Measurements from ENCODE around the gene RTN4IP1.
"Not testable (repeated sequence)": the region's sequence is repeated elsewhere in the genome, so short reads cannot be mapped to it uniquely, and the experiment has no call there.

RTN4IP1 gene, protein sequence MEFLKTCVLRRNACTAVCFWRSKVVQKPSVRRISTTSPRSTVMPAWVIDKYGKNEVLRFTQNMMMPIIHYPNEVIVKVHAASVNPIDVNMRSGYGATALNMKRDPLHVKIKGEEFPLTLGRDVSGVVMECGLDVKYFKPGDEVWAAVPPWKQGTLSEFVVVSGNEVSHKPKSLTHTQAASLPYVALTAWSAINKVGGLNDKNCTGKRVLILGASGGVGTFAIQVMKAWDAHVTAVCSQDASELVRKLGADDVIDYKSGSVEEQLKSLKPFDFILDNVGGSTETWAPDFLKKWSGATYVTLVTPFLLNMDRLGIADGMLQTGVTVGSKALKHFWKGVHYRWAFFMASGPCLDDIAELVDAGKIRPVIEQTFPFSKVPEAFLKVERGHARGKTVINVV

DNA sequence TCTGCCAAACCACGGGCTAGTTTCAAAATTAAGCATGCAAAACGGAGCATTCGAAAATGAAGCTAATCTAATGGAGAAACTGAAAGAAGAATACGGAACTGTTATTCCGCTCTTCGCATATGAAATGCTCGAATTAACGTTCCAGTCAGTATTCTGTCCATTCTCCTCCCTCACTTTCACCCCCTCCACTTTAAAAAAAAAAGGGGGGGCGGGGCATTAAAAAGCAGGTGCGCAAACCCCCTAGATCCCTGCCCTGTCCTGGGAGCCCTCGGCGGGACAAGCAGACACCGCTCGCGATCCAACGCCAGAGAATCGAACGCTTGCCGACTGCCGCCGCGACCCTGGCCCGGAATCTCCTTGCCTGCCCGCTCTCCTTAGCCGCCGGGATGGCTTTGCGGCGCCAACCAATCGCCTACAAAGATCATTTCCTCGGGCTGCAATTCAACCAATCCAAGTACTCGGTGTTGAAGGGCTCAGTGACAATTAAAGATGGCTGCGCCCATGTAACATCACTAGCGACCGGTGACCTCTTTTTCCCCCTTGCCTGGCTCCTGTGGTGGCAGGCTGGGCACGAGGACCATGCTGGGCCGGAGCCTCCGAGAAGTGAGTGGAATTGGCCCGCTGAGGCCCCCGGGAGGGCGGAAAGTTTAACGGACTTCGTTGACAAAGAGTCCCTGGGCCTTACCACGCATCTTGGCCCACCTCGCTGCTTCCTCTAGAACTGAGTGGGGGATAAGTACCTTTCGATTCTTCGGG, at the start of gene RTN4IP1, which contains the start of gene QRSL1:
RTN4IP1 (minus strand) TSS at position 396 of the 756 bp plus-strand sequence. CDS start 477 bp downstream, outside the sequence.
QRSL1 (plus strand) TSS at position 476 of the 756 bp plus-strand sequence; CDS start at position 580, 104 bp downstream.
- peak; percentile 97 for DNase-seq

DNA sequence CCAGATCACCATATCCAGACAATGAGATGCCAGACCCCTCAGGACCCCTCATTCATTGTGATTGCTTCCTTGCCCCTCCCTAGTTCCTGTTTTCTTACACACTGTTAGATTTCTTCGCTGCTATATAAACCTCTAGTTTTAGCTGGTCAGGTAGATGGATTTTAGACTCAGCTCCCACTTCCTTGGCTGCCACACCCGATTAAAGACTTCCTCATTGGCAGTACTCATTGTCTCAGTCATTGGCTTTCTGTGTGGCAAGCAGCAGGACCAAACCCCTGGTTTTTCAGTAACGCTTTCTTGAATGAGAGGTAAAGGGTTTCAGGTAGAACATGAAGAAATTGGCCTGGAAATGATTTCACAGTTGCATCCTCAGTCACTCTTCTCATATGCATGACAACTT, 48.0 kb upstream of the RTN4IP1 start:
- DNase-seq, result no peak

DNA sequence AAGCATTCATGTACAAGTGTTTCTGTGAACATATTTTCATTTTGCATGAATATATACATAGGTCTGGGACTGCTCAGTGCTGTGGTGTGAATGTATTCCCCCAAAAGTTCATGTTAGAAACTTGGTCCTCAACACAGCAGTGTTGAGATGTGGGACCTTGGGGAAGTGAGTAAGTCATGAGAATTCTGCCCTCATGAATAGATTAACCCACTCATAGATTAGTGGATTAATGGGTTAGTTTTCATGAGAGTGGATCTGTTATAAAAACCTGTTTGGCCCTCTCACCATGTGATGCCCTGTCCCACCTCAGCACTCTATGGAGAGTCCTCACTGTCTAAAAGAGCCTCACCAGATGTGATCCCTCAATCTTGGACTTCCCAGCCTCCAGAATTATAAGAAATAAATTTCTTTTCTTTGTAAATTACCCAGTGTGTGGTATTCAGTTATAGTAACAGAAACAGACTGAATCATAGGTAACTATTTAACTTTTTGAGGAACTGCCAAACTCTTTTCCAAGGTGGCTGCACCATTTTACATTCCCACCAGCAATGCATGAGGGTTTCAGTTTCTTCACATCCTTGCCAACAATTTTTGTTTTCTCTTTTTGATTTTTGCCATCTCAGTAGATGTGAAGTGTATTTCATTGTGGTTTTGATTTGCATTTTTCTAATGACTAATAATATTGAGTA, 45.4 kb upstream of the RTN4IP1 start:
- no peak for DNase-seq

DNA sequence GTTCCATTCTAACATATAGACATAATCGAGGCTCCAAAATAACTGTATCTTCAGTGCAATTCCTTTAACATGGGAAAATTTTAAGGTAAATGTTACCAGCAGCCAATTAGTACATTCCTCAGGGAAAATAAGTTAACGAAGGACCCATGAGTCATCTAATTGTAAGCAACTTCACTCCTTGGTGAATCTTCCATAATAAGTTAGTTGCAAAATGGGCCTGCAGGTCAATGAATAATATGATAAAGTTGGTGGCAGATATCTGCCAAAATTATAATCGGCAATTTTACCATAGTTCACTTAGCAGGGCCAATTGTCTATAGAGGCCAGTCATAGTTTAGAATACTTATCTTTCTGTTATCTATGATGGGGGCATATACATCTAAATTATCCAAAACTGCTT, 42.4 kb upstream of the RTN4IP1 start:
- DNase-seq, result no peak

DNA sequence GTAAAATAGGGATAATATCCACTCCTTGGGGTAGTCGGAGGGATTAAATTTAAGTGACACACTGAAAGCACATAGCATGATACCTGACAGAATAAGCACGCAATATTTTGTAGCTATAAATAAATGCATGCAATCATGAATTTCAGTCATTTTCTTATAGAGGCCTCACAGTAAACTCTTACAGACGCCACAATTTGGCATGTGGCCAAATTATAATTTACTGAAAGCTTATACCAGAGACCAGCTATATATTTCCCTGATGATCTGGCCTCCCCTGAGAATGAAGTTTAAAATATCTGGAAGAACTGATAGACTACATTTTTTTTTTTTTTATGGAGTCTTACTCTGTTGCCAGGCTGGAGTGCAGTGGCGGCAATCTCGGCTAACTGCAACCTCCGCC, 40.9 kb upstream of the RTN4IP1 start:
- DNase-seq, result no peak

DNA sequence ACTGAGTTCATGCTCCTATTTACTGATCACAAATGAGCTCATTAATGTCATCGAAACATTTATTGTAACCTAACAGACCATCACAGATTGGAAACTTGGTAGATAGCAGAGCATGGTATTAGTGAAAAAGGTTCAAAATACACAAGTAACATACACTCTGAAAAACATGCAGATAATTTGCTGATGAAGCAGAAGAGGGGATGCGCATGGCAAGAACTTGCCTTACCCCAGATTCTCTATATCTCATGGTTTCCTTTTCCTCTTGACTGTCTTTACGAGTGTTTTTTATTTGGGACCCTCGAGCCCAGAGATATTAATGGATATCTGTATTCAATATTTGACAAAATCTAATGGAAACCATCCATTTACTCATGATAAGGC, 37.7 kb upstream of the RTN4IP1 start:
- DNase-seq, result no peak

DNA sequence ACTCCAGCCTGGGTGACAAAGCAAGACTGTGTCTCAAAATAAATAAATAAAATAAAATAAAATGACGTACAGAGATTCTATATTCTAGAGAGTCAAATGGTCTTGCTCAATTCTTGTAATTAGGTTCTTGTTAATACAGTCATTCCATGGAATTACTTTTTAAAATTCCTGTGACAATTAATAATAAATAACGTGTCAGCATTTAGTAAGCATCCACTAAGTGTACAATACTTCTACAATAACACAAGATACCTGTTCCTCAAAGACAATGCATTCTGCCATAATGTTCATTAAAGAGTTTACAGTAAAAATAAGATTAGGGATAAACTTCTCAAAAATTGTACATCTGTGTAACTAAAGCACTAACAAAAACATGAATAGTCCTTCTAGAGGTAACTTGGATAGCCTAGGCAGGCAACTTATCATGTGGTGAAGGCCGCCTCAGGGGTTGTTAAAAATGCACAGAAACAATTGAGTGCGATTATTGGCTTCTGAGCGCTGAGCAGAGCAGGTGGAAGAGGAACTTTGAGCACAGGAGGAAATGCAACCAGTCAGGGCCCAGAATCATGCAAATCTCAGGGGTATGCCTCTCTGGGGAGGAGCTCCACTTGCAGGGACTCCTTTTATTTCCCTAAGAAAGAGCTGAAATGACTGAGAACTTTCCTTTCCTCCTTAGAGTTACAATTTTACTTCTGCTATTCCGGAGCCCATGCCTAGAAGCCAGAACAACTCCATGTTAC, 37.2 kb upstream of the RTN4IP1 start:
- no peak for DNase-seq

DNA sequence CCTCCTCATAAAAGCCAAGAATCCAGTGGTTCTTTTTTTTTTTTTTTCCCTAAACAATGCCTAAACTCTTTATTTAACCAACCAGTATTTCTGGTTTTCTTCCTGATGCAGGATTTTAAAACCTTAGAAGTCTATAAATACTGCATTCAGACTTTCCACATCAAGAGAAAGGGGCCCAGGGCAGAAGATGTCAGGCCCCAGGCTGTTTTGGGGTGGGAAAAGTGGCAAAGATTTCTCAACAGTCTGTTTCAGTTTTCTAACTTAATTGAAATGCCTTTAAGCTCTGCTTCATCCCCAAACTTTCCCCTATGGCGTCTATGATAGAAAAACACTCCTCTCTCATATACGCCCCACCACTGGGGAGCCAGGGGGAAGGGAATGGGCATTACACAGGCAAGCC, 33.2 kb upstream of the RTN4IP1 start:
- peak; percentile 71 for DNase-seq

DNA sequence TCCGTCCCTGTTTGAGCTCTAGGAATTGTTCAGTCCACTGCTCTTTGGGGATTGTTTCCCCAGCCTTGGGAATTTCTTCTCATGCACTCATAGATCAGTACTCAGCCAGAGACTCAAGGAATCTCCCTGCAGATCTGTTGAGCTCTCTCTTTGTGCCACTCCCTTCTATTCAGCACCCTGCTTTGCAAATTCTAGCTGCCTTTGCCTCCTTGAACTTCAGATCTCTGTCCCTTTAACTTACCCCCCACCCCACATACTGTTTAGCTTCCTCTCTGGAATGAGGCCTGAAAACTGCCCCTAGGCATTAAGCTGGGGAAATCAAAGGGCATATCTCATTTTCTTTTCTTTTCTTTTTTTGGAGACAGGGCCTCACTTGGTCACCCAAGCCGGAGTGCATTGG, 30.6 kb upstream of the RTN4IP1 start:
- DNase-seq, result no peak

DNA sequence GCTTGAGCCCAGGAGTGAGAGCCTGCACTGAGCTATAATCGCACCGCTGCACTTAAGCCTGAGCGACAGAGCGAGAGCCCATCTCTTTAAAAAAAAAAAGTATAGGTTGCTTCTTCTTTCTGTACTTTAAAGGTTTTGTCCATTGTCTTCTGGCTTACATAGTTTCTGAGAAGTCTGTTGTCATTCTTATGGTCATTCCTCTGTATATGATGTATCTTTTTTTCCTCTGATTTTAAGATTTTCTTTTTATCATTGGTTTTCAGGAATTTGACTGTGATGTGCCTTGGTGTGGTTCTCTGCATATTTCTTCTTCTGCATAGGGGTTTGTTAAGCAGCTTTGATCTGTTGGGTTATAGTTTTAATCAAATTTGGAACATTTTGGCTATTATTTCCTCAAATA, 29.2 kb upstream of the RTN4IP1 start:
- DNase-seq, result no peak

DNA sequence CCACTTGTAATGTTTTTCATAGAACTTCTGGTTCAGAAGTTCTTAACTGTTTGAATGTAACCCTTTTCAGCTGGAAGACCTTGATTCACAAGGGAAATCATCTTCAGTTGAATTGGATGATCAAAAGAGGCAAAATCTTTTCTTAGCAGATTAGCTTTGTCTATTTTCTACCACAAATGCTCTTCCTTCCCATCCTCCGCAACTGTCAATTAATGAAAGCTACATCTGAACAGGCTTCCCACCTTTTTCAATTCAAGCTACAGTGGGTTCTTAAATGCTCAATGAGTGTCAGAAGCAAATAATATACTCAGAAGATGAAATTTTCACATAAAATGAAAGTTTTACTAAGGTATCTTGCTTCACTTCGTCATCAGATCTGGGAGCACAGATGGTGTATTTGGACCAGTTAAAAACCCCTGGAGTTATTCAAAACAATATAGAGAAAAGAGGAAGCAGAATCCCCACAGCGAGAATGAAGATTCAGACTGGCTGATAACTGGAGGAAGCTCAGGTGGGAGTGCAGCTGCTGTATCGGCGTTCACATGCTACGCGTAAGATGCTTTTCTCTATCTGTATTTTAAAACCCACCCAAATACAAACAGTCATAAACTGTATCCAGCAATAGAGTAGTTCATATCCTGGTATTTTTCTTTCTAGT, 19.5 kb upstream of the RTN4IP1 start:
- DNase-seq, result no peak

DNA sequence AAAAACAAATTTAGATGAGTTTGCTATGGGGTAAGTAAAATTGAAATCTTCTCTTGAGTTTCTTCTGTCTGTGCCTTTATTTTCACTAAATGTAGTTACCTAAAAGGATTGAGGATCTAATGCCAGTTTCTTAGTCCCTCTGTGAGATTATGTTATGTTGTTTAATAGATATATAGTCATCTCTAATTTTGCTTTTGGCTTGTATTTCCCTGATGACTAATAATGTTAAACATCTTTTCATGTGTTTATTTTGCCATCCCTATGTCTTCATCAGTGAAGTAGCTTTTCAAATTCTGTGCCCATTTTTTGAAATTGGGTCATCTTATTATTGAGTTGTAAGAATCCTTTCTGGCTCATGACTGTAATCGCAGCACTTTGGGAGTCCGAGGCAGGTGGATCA, 13.8 kb upstream of the RTN4IP1 start:
- no peak for DNase-seq

DNA sequence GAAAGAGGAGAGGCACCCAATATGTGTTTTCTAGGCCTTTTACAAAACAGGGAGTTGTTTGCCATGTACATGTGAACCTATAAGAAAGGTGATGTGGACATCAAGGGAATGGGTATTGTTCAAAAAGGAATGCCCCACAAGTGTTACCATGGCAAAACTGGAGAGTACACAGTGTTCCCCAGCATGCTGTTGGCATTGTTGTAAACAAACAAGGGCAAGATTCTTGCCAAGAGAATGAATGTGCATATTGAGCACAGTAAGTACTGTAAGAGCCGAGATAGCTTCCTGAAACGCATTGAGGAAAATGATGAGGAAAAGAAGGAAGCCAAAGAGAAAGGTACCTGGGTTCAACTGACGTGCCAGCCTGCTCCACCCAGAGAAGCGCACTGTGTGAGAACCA, 13.2 kb upstream of the RTN4IP1 start:
- no peak for DNase-seq

DNA sequence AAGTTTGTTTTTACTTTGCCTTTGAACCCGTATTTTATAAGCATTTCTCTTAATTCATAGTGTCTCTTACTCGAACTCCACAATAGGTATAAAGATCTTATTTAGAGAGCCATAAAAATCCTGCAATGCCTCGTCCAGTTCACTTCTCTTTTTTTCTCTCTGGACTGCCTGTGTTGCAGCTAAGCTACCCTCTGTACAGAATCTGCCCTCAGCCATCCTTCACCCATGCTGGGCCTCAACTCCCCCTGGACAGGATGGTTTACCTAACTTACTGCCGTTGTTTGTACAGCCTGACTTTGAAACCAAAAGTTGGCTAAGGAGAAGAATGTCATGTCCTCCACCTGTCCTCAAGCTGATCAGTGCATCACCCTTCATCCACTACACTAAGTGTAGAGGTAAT, 10.5 kb upstream of the RTN4IP1 start:
- no peak for DNase-seq

DNA sequence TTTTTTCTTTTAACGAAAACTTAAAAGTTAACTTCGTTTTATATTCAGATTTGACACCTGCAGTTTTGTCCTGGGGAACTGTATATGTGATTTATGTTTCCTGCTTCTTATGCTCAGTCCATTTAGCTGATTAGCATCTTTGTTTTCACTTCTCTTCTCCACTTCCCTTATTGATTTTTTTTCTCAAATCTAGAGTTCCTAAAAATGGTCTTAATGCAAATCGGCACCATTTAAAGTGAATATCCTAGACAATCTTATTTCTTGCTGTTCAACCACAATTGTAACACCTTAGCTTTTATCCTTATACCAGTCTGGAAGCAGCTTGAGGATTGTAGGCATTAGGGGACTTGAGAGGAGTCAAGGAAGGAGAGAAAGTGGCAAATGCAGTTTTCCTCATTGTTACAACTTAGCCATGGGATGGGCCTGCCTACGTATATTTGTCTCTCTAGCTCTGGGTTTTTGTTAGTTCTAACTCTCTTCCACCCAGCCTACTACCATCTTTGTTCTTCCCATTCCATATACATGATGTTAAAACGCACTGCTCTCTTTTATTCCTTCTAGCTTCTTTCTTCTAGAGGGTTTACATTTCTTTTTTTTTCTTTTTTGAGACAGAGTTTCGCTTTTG, 8.5 kb upstream of the RTN4IP1 start:
- DNase-seq, result no peak

DNA sequence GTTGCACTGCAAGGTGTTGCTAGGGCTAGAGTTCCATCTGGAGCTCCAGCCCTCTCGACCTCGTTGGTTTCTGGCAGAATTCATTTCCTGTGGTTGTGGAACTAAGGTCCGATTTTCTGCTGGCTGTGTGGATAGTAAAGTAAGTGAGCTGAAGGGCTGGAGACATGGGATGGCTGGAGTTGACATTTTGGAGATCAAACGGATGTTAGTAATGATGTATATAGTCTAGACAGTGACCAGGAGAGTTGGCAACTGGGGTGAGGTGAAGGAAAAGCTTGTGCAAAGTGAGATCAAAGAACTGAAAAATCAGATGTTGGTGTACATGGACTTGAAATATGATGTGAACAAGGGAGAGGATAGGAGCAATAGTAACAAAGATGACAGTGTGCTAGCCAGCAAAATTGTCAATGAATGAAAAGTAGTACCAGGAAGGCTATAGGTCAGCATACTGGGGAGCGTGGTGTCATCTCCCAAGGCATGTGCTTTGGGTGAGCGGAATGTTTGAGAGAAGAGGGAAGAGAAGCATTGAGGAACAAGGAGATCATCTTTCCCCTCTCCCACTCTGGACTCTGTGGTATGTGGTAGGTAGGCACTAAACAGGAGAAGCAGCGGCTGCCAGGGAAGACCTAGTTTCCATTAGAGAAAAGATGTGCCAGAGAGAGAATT, 7.9 kb upstream of the RTN4IP1 start:
- no peak for DNase-seq

DNA sequence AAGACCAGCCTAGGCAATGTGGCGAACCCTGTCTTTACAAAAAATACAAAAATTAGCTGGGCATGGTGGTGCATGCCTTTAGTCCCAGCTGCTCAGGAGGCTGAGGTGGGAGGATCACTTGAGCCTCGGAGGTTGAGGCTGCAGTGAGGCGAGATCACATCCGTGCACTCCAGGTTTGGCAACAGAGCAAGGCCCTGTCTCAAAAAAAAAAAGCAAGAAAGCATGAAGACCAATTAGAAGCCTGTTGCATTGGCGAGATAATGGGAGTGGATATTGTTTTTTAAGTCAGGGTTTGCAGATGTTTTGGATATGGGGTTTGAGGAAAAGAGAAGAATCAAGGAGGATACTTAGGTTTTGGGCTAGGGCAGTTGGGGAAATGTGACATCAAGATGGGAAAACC, 5.3 kb upstream of the RTN4IP1 start:
- no peak for DNase-seq

DNA sequence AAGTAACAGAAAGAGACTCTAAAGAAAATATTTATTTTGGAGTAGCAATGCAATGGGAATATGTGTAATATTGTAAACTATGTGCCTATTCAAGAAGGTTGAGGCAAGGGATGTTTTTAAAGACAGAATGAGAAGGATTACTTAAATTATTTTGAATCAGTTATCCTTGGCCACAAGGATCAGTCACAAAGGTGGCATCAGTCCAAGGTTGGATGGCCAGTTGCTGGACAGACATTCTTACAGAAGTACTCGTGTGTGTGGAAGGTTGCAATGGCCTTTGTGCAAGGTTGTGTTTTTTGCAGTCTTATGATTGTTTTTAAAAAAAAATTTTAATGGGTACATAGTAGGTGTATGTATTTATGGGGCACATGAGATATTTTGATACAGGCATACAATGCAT, 2.0 kb upstream of the RTN4IP1 start:
- DNase-seq, result no peak

DNA sequence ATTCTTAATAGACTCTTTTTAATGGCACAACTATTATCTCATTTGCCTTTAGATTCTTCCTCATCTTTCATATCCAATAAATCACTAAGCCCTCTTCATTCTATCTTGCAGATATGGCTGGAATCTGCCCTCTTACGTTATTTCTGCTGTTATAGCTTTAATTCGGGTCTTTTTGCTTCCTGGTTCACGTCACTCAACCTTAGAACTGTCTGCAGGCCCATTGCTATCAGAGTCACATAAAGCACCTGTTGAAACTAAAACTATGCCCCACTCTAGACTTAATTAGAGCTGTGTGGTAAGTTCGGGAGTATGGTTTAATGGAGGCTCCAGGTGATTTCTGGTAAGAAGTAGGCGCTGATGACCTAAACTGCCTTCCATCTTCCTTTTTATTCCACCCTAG, 1.1 kb upstream of the RTN4IP1 start:
- DNase-seq, result no peak

DNA sequence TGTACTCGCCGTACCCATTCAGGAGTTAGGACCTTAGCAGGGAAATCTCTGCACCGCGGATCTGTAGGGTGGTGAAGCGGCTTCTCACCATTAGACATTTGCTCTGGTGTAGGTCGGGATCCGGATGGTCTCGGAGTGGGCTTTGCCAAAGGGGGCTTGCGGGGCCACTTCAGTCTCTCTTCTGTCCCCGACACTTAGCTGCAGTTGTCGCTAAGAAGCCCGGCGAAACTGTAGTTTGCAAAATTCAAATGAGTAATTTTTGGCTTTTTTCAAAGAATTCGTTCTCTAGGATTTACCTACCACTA, 513 bp upstream of the RTN4IP1 start:
- DNase-seq, result no peak

DNA sequence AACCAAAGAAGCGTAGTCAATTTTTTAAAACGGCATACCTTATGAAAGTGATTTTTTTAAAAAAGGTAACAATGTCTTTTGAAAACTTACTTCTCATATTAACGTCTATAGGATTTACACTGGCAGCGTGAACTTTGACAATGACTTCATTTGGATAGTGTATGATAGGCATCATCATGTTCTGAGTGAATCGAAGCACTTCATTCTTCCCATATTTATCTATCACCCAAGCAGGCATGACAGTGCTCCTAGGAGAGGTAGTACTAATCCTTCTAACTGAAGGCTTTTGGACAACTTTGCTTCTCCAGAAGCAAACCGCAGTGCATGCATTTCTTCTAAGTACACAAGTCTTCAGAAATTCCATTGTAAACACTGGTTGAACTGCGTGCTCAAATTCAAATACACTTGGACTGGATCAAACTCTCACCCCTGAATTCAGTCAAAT, 618 bp downstream of the RTN4IP1 start:
- DNase-seq, result no peak

DNA sequence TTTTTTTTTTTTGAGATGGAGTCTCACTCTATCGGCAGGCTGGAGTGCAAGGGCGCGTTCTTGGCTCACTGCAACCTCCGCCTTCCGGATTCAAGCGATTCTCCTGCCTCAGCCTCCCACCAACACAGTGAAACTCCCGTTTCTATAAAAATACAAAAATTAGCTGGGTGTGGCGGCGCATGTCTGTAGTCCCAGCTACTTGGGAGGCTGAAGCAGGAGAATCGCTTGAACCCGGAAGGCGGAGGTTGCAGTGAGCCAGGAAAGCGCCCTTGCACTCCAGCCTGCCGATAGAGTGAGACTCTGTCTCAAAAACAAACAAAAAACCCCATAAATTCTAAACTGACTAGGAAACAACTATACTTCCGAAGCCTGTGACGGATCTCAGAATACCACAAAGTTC, 1.5 kb downstream of the RTN4IP1 start:
- DNase-seq, result not testable (repeated sequence)

All from islet precursor cell (in vitro differentiated cells).